Caco-2 (cell line): ENCODE measurements around the gene MGMT. TPM values are rescaled to one million over a fixed set of nuclear protein-coding genes. Genes with fewer than 3 reads are reported as not detected.

Experiments
- BruUV-seq: library from RNA; stranded (reverse); fragments of 400-500 nt; replicated peaks from 2 replicates; lab custom pipeline; 2021; lab: Mats Ljungman, UMichigan
- CTCF ChIA-PET: fragments of 300-600 bp; sonication (Branson Sonifier 250); formaldehyde crosslinking; loops from one replicate; lab custom pipeline; 2022; ENCODE audit warnings: antibody characterized with exemption; lab: Charles Lee
- POLR2A ChIA-PET: fragments of 300-600 bp; sonication (Branson Sonifier 250); formaldehyde crosslinking; loops from one replicate; lab custom pipeline; 2022; ENCODE audit warnings: antibody characterized with exemption; lab: Charles Lee
- DNase-seq, 2 experiments: peaks; one replicate each; pipeline versions ENCODE4 v3.0.0 to v3.0.0-alpha.2; 2020 to 2022
- H3K27me3 ChIP-seq: replicated peaks from 2 replicates; pipeline ENCODE4 v1.6.0; 2011; ENCODE audit warnings: low read length; ENCODE audit not compliant: control insufficient read depth, insufficient read depth
- H3K36me3 ChIP-seq: 2 replicates; pipeline ENCODE4 v1.5.1; 2011; ENCODE audit warnings: low read length; ENCODE audit not compliant: control insufficient read depth, insufficient read depth
- H3K4me1 ChIP-seq: fragments of 250-450 bp; sonication (Bioruptor Pico); 2 replicates; pipeline ENCODE4 v1.5.1; 2020; ENCODE audit warnings: mild to moderate bottlenecking
- H3K4me3 ChIP-seq: 2 replicates; pipeline ENCODE4 v1.5.1; 2011; ENCODE audit warnings: low read depth, mild to moderate bottlenecking, control low read depth, low read length
- H3K9me3 ChIP-seq: fragments of 250-450 bp; sonication (Bioruptor Pico); 2 replicates; pipeline ENCODE4 v1.5.1; 2020; ENCODE audit warnings: mild to moderate bottlenecking, moderate library complexity
- H3K27ac Mint-ChIP-seq: one replicate; pipeline ENCODE4 v1.8.0; 2022; ENCODE audit warnings: mixed read lengths; ENCODE audit not compliant: unreplicated experiment
- H3K27me3 Mint-ChIP-seq: one replicate; pipeline ENCODE4 v1.8.0; 2022; ENCODE audit warnings: mixed read lengths; ENCODE audit not compliant: insufficient read depth, unreplicated experiment
- H3K36me3 Mint-ChIP-seq: one replicate; pipeline ENCODE4 v1.8.0; 2022; ENCODE audit warnings: mild to moderate bottlenecking, mixed read lengths; ENCODE audit not compliant: insufficient read depth, unreplicated experiment
- H3K4me1 Mint-ChIP-seq: one replicate; pipeline ENCODE4 v1.8.0; 2022; ENCODE audit warnings: low read depth, mixed read lengths; ENCODE audit not compliant: unreplicated experiment
- H3K4me3 Mint-ChIP-seq: one replicate; pipeline ENCODE4 v1.8.0; 2022; ENCODE audit warnings: mild to moderate bottlenecking, moderate library complexity, mixed read lengths; ENCODE audit not compliant: unreplicated experiment
- H3K9me3 Mint-ChIP-seq: one replicate; pipeline ENCODE4 v1.8.0; 2022; ENCODE audit warnings: mixed read lengths; ENCODE audit not compliant: unreplicated experiment
- intact Hi-C: fragments of 100-400 bp; cut with micrococcal nuclease; formaldehyde crosslinking; loops from one replicate; pipeline ENCODE4 v1.10.0; 2022; ENCODE audit not compliant: unreplicated experiment
- total RNA-seq: library from RNA; stranded (reverse); gene quantifications from 2 replicates; pipeline ENCODE4 v1.2.3, GENCODE V29; 2022
- TF ChIP-seq, protein P1 (sequence below), 2 experiments: fragments of 200-600 bp in 1 of 2; IDR thresholded peaks; 1 replicate in 1 of 2; 2 replicates in 1 of 2; pipeline versions ENCODE4 v1.5.1 to v1.8.0; 2011 to 2022; ENCODE audit warnings: antibody characterized with exemption in 1 of 2, control low read depth in 1 of 2, inconsistent platforms in 1 of 2, low read depth in 1 of 2, low read length in 1 of 2, mild to moderate bottlenecking in 1 of 2, moderate library complexity in 1 of 2; ENCODE audit not compliant: insufficient read depth in 1 of 2, severe bottlenecking in 1 of 2, unreplicated experiment in 1 of 2

MGMT gene
- total RNA-seq, 1 experiment from 2014 or later = 57.0 TPM

DNA sequence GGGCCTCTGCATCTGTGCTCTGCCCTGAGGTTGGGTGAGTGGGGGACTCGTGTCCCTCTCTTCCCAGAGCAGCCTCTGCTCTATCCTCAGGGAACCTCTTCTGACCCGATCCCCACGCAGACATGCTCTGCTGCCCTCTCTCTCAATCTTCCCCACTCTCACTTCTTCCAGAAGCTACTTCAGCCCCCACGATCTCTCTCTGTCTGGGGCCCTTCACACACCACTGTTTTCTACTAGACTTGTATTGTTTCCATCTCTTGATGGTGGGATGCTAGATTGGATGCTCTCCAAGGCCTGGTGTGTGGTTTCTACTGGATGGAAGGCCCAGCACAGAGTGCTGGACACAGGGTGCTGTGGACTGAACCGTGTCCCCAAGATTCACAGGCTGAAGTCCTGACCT lies 10.0 kb downstream of the MGMT start:
- Mint-ChIP-seq H3K27ac (no peak overlapping the region), H3K9me3 (peaks cover 11% of the 10 kb centered on the region), H3K36me3 (peaks cover 6% of the 10 kb centered on the region), H3K4me1 (no peaks in the 10 kb centered on the region), H3K27me3 (no peaks in the 10 kb centered on the region), H3K4me3 (no peak overlapping the region)
- no TSS peak for BruUV-seq
- Histone ChIP-seq H3K27me3 (no peaks in the 10 kb centered on the region; the same call in 1 of the 2 replicates), H3K4me3 (no peak overlapping the region), H3K9me3 (peaks cover 4% of the 10 kb centered on the region; the same call in 1 of the 2 replicates), H3K4me1 (no peaks in the 10 kb centered on the region; the same call in 1 of the 2 replicates), H3K36me3 (no peaks in the 10 kb centered on the region)
- ChIA-PET CTCF (no interaction called here), POLR2A (interaction anchor here (0.6 kb wide), 1 partner anchor 13 kb away, joined by 3 read pairs; no protein-coding TSS in a partner anchor)
- TF ChIP-seq, protein P1, sequence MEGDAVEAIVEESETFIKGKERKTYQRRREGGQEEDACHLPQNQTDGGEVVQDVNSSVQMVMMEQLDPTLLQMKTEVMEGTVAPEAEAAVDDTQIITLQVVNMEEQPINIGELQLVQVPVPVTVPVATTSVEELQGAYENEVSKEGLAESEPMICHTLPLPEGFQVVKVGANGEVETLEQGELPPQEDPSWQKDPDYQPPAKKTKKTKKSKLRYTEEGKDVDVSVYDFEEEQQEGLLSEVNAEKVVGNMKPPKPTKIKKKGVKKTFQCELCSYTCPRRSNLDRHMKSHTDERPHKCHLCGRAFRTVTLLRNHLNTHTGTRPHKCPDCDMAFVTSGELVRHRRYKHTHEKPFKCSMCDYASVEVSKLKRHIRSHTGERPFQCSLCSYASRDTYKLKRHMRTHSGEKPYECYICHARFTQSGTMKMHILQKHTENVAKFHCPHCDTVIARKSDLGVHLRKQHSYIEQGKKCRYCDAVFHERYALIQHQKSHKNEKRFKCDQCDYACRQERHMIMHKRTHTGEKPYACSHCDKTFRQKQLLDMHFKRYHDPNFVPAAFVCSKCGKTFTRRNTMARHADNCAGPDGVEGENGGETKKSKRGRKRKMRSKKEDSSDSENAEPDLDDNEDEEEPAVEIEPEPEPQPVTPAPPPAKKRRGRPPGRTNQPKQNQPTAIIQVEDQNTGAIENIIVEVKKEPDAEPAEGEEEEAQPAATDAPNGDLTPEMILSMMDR (IDR thresholded peaks at IDR 0.05; ENCODE audit: insufficient read depth in 1 of 2, low read depth in 1 of 2, low read length in 1 of 2, severe bottlenecking in 1 of 2, unreplicated experiment in 1 of 2) = no peak
- intact Hi-C loops = no loop called here
- no peak for DNase-seq

DNA sequence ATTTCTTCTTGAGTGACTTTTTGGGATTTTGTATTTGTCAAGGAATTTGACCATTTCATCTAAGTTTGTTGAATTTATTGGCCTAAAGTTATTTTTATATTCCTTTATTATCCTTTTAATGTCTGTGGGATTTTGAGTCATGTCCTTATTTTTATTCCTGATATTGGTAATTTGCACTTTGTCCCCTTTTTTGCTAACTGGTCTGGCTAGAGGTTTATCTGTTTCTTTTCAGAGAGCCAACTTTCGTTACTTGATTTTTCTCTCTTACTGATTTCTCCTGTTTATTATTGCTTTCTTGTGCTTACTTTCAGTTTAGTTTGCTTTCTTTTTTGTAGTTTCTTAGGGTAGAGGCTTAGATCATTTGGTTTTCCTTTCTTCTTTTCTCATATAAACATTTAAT lies 14.6 kb downstream of the MGMT start:
- ChIA-PET POLR2A (no interaction called here), CTCF (no interaction called here)
- H3K36me3 ChIP-seq = no peaks in the 10 kb centered on the region
- H3K9me3 Mint-ChIP-seq = peaks cover 40% of the 10 kb centered on the region
- TF ChIP-seq, protein P1 (IDR thresholded peaks at IDR 0.05; ENCODE audit: insufficient read depth in 1 of 2, low read depth in 1 of 2, low read length in 1 of 2, severe bottlenecking in 1 of 2, unreplicated experiment in 1 of 2) = no peak
- peaks cover 29% of the 10 kb centered on the region for H3K9me3 ChIP-seq
- no peaks in the 10 kb centered on the region for H3K4me1 Mint-ChIP-seq
- no peak overlapping the region for H3K4me3 Mint-ChIP-seq
- DNase-seq = no peak
- BruUV-seq = no TSS peak
- no peaks in the 10 kb centered on the region for H3K27me3 Mint-ChIP-seq
- H3K36me3 Mint-ChIP-seq = peaks cover 6% of the 10 kb centered on the region
- no peaks in the 10 kb centered on the region; the same call in 1 of the 2 replicates for H3K4me1 ChIP-seq
- no peaks in the 10 kb centered on the region; the same call in 1 of the 2 replicates for H3K27me3 ChIP-seq
- intact Hi-C loops = no loop called here
- H3K27ac Mint-ChIP-seq = no peak overlapping the region
- H3K4me3 ChIP-seq = no peak overlapping the region

DNA sequence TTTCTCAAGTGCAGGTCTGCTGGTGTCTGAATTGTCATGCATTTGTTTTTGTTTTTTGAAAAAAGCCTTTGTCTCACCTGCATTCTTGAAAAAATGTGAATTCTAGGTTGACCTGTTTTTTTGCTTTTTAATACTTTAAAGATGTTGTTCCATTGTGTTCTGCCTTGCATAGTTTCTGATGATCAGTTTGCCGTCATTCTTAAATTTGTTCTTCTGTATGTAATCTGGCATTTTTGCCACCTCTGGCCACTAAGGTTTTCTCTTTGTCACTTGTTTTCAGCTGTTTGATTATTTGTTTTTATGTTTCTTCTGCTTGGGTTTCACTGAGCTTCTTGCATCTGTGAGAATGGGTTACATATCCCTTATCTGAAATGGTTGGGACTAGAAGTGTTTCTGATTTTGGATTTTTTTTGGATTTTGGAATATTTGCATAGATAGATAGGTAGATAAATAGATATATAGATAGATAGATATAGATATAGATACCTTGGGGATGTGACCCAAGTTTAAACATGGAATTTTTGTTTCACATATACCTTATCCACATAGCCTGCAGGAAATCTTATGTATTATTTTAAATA lies 16.5 kb downstream of the MGMT start:
- CTCF ChIA-PET = no interaction called here
- DNase-seq = no peak
- Mint-ChIP-seq H3K27me3 (no peaks in the 10 kb centered on the region), H3K36me3 (no peaks in the 10 kb centered on the region), H3K4me3 (no peak overlapping the region), H3K9me3 (peaks cover 47% of the 10 kb centered on the region), H3K4me1 (no peaks in the 10 kb centered on the region), H3K27ac (no peak overlapping the region)
- POLR2A ChIA-PET = no interaction called here
- no peaks in the 10 kb centered on the region for H3K36me3 ChIP-seq
- TF ChIP-seq, protein P1 (IDR thresholded peaks at IDR 0.05; ENCODE audit: insufficient read depth in 1 of 2, low read depth in 1 of 2, low read length in 1 of 2, severe bottlenecking in 1 of 2, unreplicated experiment in 1 of 2) = no peak
- intact Hi-C loops = no loop called here
- BruUV-seq = no TSS peak
- H3K27me3 ChIP-seq = no peaks in the 10 kb centered on the region; the same call in 1 of the 2 replicates
- no peak overlapping the region for H3K4me3 ChIP-seq
- peaks cover 29% of the 10 kb centered on the region for H3K9me3 ChIP-seq
- no peaks in the 10 kb centered on the region for H3K4me1 ChIP-seq
